ENCODE measurements around the gene GAPT. TPM values are rescaled to one million over a fixed set of nuclear protein-coding genes. Genes with fewer than 3 reads are reported as not detected.
A peak's percentile ranks its signal among the peaks of the same experiment; 100 is the strongest.

The GAPT gene
- total and polyA plus RNA-seq, 8 donors = 0.16 to 3.2 (median 0.78) TPM; not detected in 2

GRCh38 chr5:58501778-58502417 lies 10.7 kb downstream of the GAPT start:
- no peak for ATAC-seq
- H3K36me3 ChIP-seq = no peaks in the 10 kb centered on the region
- intact Hi-C loops (cut with DNase I) = loop anchor here in 1 of 3 donors (10.0 kb wide), 1 partner anchor 343 kb away; no protein-coding TSS in a partner anchor
- H3K9me3 ChIP-seq = no peaks in the 10 kb centered on the region
- FAIRE-seq = no peak
- H3K27ac ChIP-seq = no peak overlapping the region
- no peak for TF ChIP-seq CTCF (IDR thresholded peaks at IDR 0.05)
- H3K4me1 ChIP-seq = peaks cover 0 to 6% (median 0%) of the 10 kb centered on the region in 3 donors
- no peak overlapping the region for H3K4me3 ChIP-seq
- no peak for DNase-seq
- WGBS, 2 donors = 79 to 83% methylated on average over 2 of the region's 2 CpGs
- H3K27me3 ChIP-seq = no peaks in the 10 kb centered on the region

DNA sequence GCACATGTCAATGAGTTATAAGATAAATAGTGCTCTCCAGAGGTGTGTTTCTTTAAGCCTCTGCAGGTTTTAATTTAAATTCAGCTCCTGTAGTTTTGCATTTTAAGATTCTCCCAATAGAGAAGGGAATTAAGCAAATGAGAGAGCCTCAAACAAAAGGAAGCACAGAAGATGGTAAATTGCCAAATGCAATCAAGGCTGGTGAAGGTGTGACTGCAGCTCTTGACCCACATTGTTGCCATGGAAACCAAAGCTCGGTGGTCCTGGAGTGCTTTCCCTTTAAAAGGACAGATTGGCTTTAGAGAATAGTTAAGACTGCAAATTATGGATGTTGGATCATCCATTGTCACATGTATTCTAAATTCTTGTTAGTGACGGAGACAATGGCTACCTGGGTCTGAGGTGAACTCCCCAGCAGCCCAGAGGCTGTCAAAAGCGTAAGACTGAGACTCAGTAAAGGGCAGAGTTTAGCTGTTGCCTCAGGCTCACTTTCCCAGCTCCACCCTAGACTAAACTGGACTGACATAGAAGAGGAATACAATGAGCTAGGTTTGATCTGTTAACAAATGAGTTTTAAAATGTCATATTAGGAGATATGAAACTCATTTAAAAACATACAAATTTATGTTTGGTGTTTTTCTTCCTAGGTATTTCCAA lies 12.3 kb downstream of the GAPT start:
- intact Hi-C loops (cut with DNase I) = loop anchor here in 1 of 3 donors (10.0 kb wide), 1 partner anchor 341 kb away; no protein-coding TSS in a partner anchor
- ATAC-seq = no peak
- no peak for TF ChIP-seq CTCF (IDR thresholded peaks at IDR 0.05)
- no peak overlapping the region for H3K4me3 ChIP-seq
- DNase-seq = no peak
- H3K4me1 ChIP-seq = peaks cover 0 to 6% (median 0%) of the 10 kb centered on the region in 3 donors
- WGBS, 2 donors = 58 to 69% methylated on average over 3 of the region's 3 CpGs
- no peaks in the 10 kb centered on the region for H3K9me3 ChIP-seq
- H3K27me3 ChIP-seq = no peaks in the 10 kb centered on the region
- H3K27ac ChIP-seq = no peak overlapping the region
- FAIRE-seq = no peak
- no peaks in the 10 kb centered on the region for H3K36me3 ChIP-seq

DNA sequence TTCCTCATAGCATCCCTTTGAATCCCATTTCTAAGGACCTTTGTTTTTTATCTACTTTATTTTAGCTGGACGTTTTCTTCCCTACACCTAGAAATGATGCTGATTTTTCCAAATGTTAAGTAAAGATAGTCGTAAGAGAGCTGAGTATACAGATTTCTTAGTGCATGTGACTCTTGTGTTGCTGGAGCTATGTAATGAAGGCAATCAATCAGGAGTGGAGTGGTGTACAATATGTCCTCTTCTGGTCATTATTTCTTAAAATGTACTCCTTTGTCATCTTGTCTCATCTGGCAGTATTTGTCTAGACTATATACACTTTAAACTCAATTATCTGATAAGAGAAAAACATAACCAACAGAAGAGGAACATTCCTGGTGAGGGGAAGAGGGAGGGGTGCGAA lies 13.5 kb downstream of the GAPT start:
- H3K27me3 ChIP-seq = no peaks in the 10 kb centered on the region
- no peaks in the 10 kb centered on the region for H3K36me3 ChIP-seq
- FAIRE-seq (no peak), ATAC-seq (peak in 1 of 4 donors; percentile 50), DNase-seq (no peak)
- peaks cover 0 to 6% (median 0%) of the 10 kb centered on the region in 3 donors for H3K4me1 ChIP-seq
- WGBS, 2 donors = 58 to 64% methylated on average over 3 of the region's 3 CpGs
- no peak overlapping the region for H3K4me3 ChIP-seq
- no peak overlapping the region for H3K27ac ChIP-seq
- intact Hi-C loops (cut with DNase I) = loop anchor here in 1 of 3 donors (10.0 kb wide), 1 partner anchor 340 kb away; no protein-coding TSS in a partner anchor
- H3K9me3 ChIP-seq = no peaks in the 10 kb centered on the region
- no peak for TF ChIP-seq CTCF (IDR thresholded peaks at IDR 0.05)

DNA sequence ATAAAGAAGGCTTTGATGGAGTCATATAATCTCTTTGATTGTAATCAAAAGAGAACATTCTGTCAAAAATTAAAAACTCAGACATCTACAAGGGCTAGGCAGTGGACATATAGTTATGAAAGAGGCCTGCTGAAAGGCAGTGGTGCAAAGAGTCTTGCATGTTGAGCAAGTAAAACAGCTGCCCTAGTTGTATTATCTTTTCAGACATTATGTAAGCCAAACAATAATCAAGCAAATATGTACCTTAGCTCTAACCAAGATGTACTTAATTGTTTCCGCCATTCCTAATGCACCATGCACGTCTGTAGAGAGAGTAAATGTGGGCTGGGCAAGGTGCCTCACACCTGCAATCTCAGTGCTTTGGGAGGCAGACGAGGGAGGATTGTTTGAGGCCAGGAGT lies 14.3 kb downstream of the GAPT start:
- Histone ChIP-seq H3K27me3 (no peaks in the 10 kb centered on the region), H3K4me1 (no peaks in the 10 kb centered on the region), H3K9me3 (no peaks in the 10 kb centered on the region), H3K27ac (no peak overlapping the region), H3K4me3 (no peak overlapping the region), H3K36me3 (no peaks in the 10 kb centered on the region)
- no peak for DNase-seq
- 53% methylated on average over 3 of the region's 3 CpGs for WGBS, 2 donors
- no peak for FAIRE-seq
- ATAC-seq = no peak
- TF ChIP-seq CTCF (IDR thresholded peaks at IDR 0.05) = no peak
- intact Hi-C loops (cut with DNase I) = loop anchor here in 1 of 3 donors (10.0 kb wide), 1 partner anchor 339 kb away; no protein-coding TSS in a partner anchor

Data from pancreas (tissue), 10 donors.